ENCODE results near the gene SFN. TPM values are rescaled to one million over a fixed set of nuclear protein-coding genes. Genes with fewer than 3 reads are reported as not detected.

SFN gene
- total and polyA plus RNA-seq, 2 of the 4 experiments (the other 2 are of a cell fraction), result 0.18 to 0.34 TPM

DNA sequence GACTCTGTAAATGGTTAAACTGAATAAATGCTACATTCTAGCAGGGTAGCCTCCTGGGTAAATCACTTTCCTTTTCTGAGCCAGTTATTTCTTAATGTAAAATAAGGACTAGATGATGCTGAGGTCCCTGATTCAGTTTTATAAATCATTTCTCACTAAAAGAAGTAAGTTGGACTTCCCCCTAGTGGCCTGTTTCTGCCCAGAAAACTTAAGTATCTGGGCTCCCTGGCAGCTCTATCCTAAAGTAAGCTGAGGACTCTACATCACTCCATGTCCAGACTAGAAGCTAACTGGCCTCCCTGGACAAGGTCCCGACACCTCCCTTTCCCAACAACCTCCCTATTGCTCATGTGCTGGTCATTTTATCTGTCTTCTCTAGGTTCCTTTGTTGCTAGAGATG, 24.2 kb downstream of the SFN start:
- Histone ChIP-seq H3K18ac (ENCODE audit: low read depth, low read length) (no peak overlapping the region), H3K27me3 (ENCODE audit: control insufficient read depth, insufficient read depth, low read length) (no peaks in the 10 kb centered on the region), H3K36me3 (ENCODE audit: control insufficient read depth, insufficient read depth, low read length) (peaks cover 55% of the 10 kb centered on the region), H4K5ac (ENCODE audit: low read depth, low read length) (no peak overlapping the region), H3K27ac (ENCODE audit: insufficient read depth, low read length) (no peak overlapping the region), H3K9me1 (ENCODE audit: insufficient read depth, low read length) (peaks cover 4% of the 10 kb centered on the region; the same call in 1 of the 2 replicates), H2AK9ac (replicated peaks; ENCODE audit: low read depth, low read length, poor library complexity) (no peak overlapping the region), H2AK5ac (ENCODE audit: low read depth, low read length) (no peak overlapping the region), H3K23ac (ENCODE audit: low read depth, low read length) (no peak overlapping the region), H2BK20ac (ENCODE audit: low read depth, low read length) (no peak overlapping the region), H2AFZ (replicated peaks; ENCODE audit: low read length, poor library complexity) (no peak overlapping the region), H4K8ac (ENCODE audit: low read depth in 2 of 2, low read length in 2 of 2) (no peak overlapping the region), H4K20me1 (ENCODE audit: insufficient read depth, low read length) (peaks cover 11% of the 10 kb centered on the region), H3K9ac (ENCODE audit: low read depth, low read length) (no peak overlapping the region), H3K14ac (replicated peaks; ENCODE audit: low read depth, low read length) (no peak overlapping the region), H3K56ac (ENCODE audit: extremely low read depth, insufficient read depth, low read length) (no peak overlapping the region), H4K91ac (ENCODE audit: insufficient read depth, low read depth, low read length) (no peak overlapping the region), H3K4me2 (ENCODE audit: low read depth, low read length) (no peak overlapping the region), H2BK120ac (ENCODE audit: low read depth, low read length) (no peak overlapping the region), H3K4me1 (ENCODE audit: control insufficient read depth, insufficient read depth, low read length) (peaks cover 10% of the 10 kb centered on the region), H3K4ac (ENCODE audit: low read depth, low read length) (no peak overlapping the region), H3K79me1 (ENCODE audit: low read depth in 1 of 2, low read length in 2 of 2) (peaks cover 18 to 55% of the 10 kb centered on the region in 2 experiments), H3K9me3 (ENCODE audit: control insufficient read depth, insufficient read depth, low read length) (no peaks in the 10 kb centered on the region), H2BK15ac (ENCODE audit: low read depth, low read length) (no peak overlapping the region), H2BK5ac (ENCODE audit: low read depth, low read length, poor library complexity, severe bottlenecking) (no peak overlapping the region), H3K4me3 (ENCODE audit: insufficient read depth, low read depth, low read length) (no peak overlapping the region)
- CTCF ChIA-PET, result interaction anchor here (0.6 to 1.2 kb wide), 4 partner anchors 16 to 303 kb away, joined by 3 to 5 read pairs (median 4); no protein-coding TSS in a partner anchor
- WGBS, 2 experiments (ENCODE audit: extremely low coverage in 2 of 2, insufficient read length in 1 of 2), result no CpG with 5 or more reads among the region's 1 CpG
- no TSS peak for BruUV-seq (replicated peaks)
- dilution Hi-C loops (cut with HindIII; ENCODE audit: low sequenced_read_pairs, unreplicated experiment) (no loop called here), intact Hi-C loops (cut with micrococcal nuclease) (no loop called here), in situ Hi-C loops (cut with MboI; ENCODE audit: low sequenced_read_pairs) (no loop called here)
- ATAC-seq (ENCODE audit: low read depth), result no peak
- DNase-seq, result peak; percentile 52
- POLR2A ChIA-PET (ENCODE audit: unreplicated experiment), result interaction anchor here (1.0 kb wide), 1 partner anchor 13 kb away, joined by 3 read pairs; no protein-coding TSS in a partner anchor
- no peak for TF ChIP-seq MAZ (IDR thresholded peaks at IDR 0.05; ENCODE audit: borderline replicate concordance, low read depth, low read length)
- TF ChIP-seq NFE2L2 (IDR thresholded peaks at IDR 0.05; ENCODE audit: low read depth, low read length), result no peak
- no peak for TF ChIP-seq POLR2A (IDR thresholded peaks at IDR 0.05; ENCODE audit: low read depth, low read length)
- no peak for TF ChIP-seq RCOR1 (IDR thresholded peaks at IDR 0.05; ENCODE audit: insufficient replicate concordance, low read length)
- no peak for TF ChIP-seq RAD21 (IDR thresholded peaks at IDR 0.05; ENCODE audit: low read length)
- TF ChIP-seq, protein P1, sequence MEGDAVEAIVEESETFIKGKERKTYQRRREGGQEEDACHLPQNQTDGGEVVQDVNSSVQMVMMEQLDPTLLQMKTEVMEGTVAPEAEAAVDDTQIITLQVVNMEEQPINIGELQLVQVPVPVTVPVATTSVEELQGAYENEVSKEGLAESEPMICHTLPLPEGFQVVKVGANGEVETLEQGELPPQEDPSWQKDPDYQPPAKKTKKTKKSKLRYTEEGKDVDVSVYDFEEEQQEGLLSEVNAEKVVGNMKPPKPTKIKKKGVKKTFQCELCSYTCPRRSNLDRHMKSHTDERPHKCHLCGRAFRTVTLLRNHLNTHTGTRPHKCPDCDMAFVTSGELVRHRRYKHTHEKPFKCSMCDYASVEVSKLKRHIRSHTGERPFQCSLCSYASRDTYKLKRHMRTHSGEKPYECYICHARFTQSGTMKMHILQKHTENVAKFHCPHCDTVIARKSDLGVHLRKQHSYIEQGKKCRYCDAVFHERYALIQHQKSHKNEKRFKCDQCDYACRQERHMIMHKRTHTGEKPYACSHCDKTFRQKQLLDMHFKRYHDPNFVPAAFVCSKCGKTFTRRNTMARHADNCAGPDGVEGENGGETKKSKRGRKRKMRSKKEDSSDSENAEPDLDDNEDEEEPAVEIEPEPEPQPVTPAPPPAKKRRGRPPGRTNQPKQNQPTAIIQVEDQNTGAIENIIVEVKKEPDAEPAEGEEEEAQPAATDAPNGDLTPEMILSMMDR (conservative IDR thresholded peaks at IDR 0.05; ENCODE audit: low read depth, low read length), result peak; percentile 55
- TF ChIP-seq, protein P2, sequence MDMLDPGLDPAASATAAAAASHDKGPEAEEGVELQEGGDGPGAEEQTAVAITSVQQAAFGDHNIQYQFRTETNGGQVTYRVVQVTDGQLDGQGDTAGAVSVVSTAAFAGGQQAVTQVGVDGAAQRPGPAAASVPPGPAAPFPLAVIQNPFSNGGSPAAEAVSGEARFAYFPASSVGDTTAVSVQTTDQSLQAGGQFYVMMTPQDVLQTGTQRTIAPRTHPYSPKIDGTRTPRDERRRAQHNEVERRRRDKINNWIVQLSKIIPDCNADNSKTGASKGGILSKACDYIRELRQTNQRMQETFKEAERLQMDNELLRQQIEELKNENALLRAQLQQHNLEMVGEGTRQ (IDR thresholded peaks at IDR 0.05; ENCODE audit: low read depth, low read length), result no peak
- no peak for TF ChIP-seq MAFK (IDR thresholded peaks at IDR 0.05; ENCODE audit: low read depth, low read length)
- TF ChIP-seq, protein P3, sequence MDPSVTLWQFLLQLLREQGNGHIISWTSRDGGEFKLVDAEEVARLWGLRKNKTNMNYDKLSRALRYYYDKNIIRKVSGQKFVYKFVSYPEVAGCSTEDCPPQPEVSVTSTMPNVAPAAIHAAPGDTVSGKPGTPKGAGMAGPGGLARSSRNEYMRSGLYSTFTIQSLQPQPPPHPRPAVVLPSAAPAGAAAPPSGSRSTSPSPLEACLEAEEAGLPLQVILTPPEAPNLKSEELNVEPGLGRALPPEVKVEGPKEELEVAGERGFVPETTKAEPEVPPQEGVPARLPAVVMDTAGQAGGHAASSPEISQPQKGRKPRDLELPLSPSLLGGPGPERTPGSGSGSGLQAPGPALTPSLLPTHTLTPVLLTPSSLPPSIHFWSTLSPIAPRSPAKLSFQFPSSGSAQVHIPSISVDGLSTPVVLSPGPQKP (IDR thresholded peaks at IDR 0.05; ENCODE audit: borderline replicate concordance, low read depth, low read length), result no peak
- TF ChIP-seq RFX5 (IDR thresholded peaks at IDR 0.05; ENCODE audit: low read depth, low read length), result no peak
- TF ChIP-seq CEBPB (IDR thresholded peaks at IDR 0.05; ENCODE audit: low read depth, low read length), result no peak
- TF ChIP-seq BHLHE40 (IDR thresholded peaks at IDR 0.05; ENCODE audit: low read depth, low read length), result no peak
- TF ChIP-seq MXI1 (IDR thresholded peaks at IDR 0.05; ENCODE audit: borderline replicate concordance, low read depth, low read length), result no peak
- peak; percentile 27; the same call in 1 of the 2 replicates for TF ChIP-seq SMC3 (IDR thresholded peaks at IDR 0.05; ENCODE audit: low read depth, low read length)
- TF ChIP-seq CHD1 (IDR thresholded peaks at IDR 0.05; ENCODE audit: low read depth, low read length), result no peak
